IMR-90 (cell line): ENCODE results near the gene AHNAK2. TPM values are rescaled to one million over a fixed set of nuclear protein-coding genes. Genes with fewer than 3 reads are reported as not detected.

Experiments
- ATAC-seq: fragments of 200-7000 bp; cut with Tn5 transposase; 2 replicates; pipeline ENCODE4 v1.9.1; 2020; ENCODE audit warnings: low read depth, mild to moderate bottlenecking, moderate library complexity
- BruUV-seq: library from RNA; stranded (reverse); fragments of 400-500 nt; replicated peaks from 2 replicates; lab custom pipeline; 2021; lab: Mats Ljungman, UMichigan
- CTCF ChIA-PET: fragments of 300-600 bp; formaldehyde crosslinking; extraction: SDS; loops from one replicate; lab custom pipeline; 2021; ENCODE audit warnings: antibody characterized with exemption; lab: Yijun Ruan, JAX
- POLR2A ChIA-PET: fragments of 300-600 bp; sonication (Branson Sonifier 250); formaldehyde crosslinking; loops from one replicate; lab custom pipeline; 2022; ENCODE audit warnings: antibody characterized with exemption; ENCODE audit not compliant: unreplicated experiment; lab: Charles Lee
- DNase-seq: peaks from one replicate; pipeline ENCODE4 v3.0.0; 2013
- H2AFZ ChIP-seq: replicated peaks from 2 replicates; pipeline ENCODE3; 2013; ENCODE audit warnings: low read length, mild to moderate bottlenecking; ENCODE audit not compliant: poor library complexity
- H2AK5ac ChIP-seq: 2 replicates; pipeline ENCODE4 v1.6.1; 2013; ENCODE audit warnings: low read depth, low read length, inconsistent platforms
- H2AK9ac ChIP-seq: replicated peaks from 2 replicates; pipeline ENCODE3; 2013; ENCODE audit warnings: mild to moderate bottlenecking, low read depth, low read length, moderate library complexity; ENCODE audit not compliant: poor library complexity
- H2BK120ac ChIP-seq: 2 replicates; pipeline ENCODE4 v1.6.1; 2013; ENCODE audit warnings: low read depth, low read length, inconsistent platforms
- H2BK15ac ChIP-seq: 3 replicates; pipeline ENCODE4 v1.6.1; 2013; ENCODE audit warnings: low read depth, low read length, inconsistent platforms
- H2BK20ac ChIP-seq: 2 replicates; pipeline ENCODE4 v1.6.1; 2013; ENCODE audit warnings: low read depth, mild to moderate bottlenecking, inconsistent platforms, low read length, moderate library complexity
- H2BK5ac ChIP-seq: 2 replicates; pipeline ENCODE4 v1.6.1; 2013; ENCODE audit warnings: mild to moderate bottlenecking, low read depth, low read length, inconsistent platforms; ENCODE audit not compliant: poor library complexity, severe bottlenecking
- H3K14ac ChIP-seq: replicated peaks from 2 replicates; pipeline ENCODE4 v1.6.1; 2013; ENCODE audit warnings: low read depth, low read length, inconsistent platforms
- H3K18ac ChIP-seq: 2 replicates; pipeline ENCODE4 v1.6.1; 2013; ENCODE audit warnings: low read depth, low read length, control low read depth
- H3K23ac ChIP-seq: 2 replicates; pipeline ENCODE4 v1.6.1; 2013; ENCODE audit warnings: low read depth, low read length, inconsistent platforms
- H3K27ac ChIP-seq: 2 replicates; pipeline ENCODE4 v1.5.1; 2013; ENCODE audit warnings: mild to moderate bottlenecking, control low read depth, low read length; ENCODE audit not compliant: insufficient read depth
- H3K27me3 ChIP-seq: 2 replicates; pipeline ENCODE4 v1.6.1; 2013; ENCODE audit warnings: low read length; ENCODE audit not compliant: control insufficient read depth, insufficient read depth
- H3K36me3 ChIP-seq: 2 replicates; pipeline ENCODE4 v1.6.1; 2013; ENCODE audit warnings: low read length, mixed read lengths; ENCODE audit not compliant: control insufficient read depth, insufficient read depth
- H3K4ac ChIP-seq: 2 replicates; pipeline ENCODE4 v1.6.1; 2013; ENCODE audit warnings: low read depth, low read length, inconsistent platforms
- H3K4me1 ChIP-seq: 2 replicates; pipeline ENCODE4 v1.6.1; 2013; ENCODE audit warnings: low read length, mixed read lengths; ENCODE audit not compliant: control insufficient read depth, insufficient read depth
- H3K4me2 ChIP-seq: 2 replicates; pipeline ENCODE4 v1.6.1; 2013; ENCODE audit warnings: low read depth, mild to moderate bottlenecking, control low read depth, low read length, moderate library complexity
- H3K4me3 ChIP-seq: 2 replicates; pipeline ENCODE4 v1.5.1; 2013; ENCODE audit warnings: low read depth, mild to moderate bottlenecking, control low read depth, low read length, moderate library complexity; ENCODE audit not compliant: insufficient read depth
- H3K56ac ChIP-seq: 2 replicates; pipeline ENCODE4 v1.6.1; 2013; ENCODE audit warnings: low read length, inconsistent platforms; ENCODE audit not compliant: insufficient read depth; ENCODE audit errors: extremely low read depth
- H3K79me1 ChIP-seq, 2 experiments: 2 replicates each; pipeline ENCODE4 v1.6.1; 2013; ENCODE audit warnings: low read length in 2 of 2, inconsistent platforms in 1 of 2, low read depth in 1 of 2
- H3K9ac ChIP-seq: 2 replicates; pipeline ENCODE4 v1.6.1; 2013; ENCODE audit warnings: low read depth, low read length, control low read depth
- H3K9me1 ChIP-seq: 2 replicates; pipeline ENCODE4 v1.6.1; 2013; ENCODE audit warnings: low read length, inconsistent platforms; ENCODE audit not compliant: insufficient read depth
- H3K9me3 ChIP-seq: 2 replicates; pipeline ENCODE4 v1.6.1; 2013; ENCODE audit warnings: low read length; ENCODE audit not compliant: control insufficient read depth, insufficient read depth
- H4K20me1 ChIP-seq: 2 replicates; pipeline ENCODE4 v1.6.1; 2013; ENCODE audit warnings: low read length, inconsistent platforms; ENCODE audit not compliant: insufficient read depth
- H4K5ac ChIP-seq: 2 replicates; pipeline ENCODE4 v1.6.1; 2013; ENCODE audit warnings: mild to moderate bottlenecking, low read depth, low read length, control low read depth
- H4K8ac ChIP-seq, 2 experiments: 2 replicates each; pipeline ENCODE4 v1.6.1; 2013; ENCODE audit warnings: low read depth in 2 of 2, low read length in 2 of 2, control low read depth in 1 of 2, inconsistent platforms in 1 of 2
- H4K91ac ChIP-seq: 2 replicates; pipeline ENCODE4 v1.6.1; 2013; ENCODE audit warnings: low read depth, low read length, inconsistent platforms; ENCODE audit not compliant: insufficient read depth
- CEBPB ChIP-seq: IDR thresholded peaks from 2 replicates; pipeline ENCODE4 v1.6.1; 2012; ENCODE audit warnings: low read depth, low read length, improper control_type of control experiment
- CHD1 ChIP-seq: IDR thresholded peaks from 2 replicates; pipeline ENCODE4 v1.6.1; 2012; ENCODE audit warnings: low read depth, low read length, improper control_type of control experiment
- MAFK ChIP-seq: IDR thresholded peaks from 2 replicates; pipeline ENCODE4 v1.6.1; 2012; ENCODE audit warnings: low read depth, low read length, improper control_type of control experiment
- MAZ ChIP-seq: IDR thresholded peaks from 2 replicates; pipeline ENCODE4 v1.6.1; 2012; ENCODE audit warnings: low read depth, mild to moderate bottlenecking, low read length, improper control_type of control experiment, moderate library complexity, borderline replicate concordance
- MXI1 ChIP-seq: IDR thresholded peaks from 2 replicates; pipeline ENCODE4 v1.6.1; 2012; ENCODE audit warnings: low read depth, mild to moderate bottlenecking, low read length, moderate library complexity, borderline replicate concordance
- RCOR1 ChIP-seq: IDR thresholded peaks from 2 replicates; pipeline ENCODE4 v1.6.1; 2012; ENCODE audit warnings: mild to moderate bottlenecking, low read length, improper control_type of control experiment; ENCODE audit not compliant: insufficient replicate concordance
- RFX5 ChIP-seq: IDR thresholded peaks from 2 replicates; pipeline ENCODE4 v1.8.0; 2012; ENCODE audit warnings: low read depth, mild to moderate bottlenecking, low read length, moderate library complexity
- SMC3 ChIP-seq: fragments of 150-350 bp; IDR thresholded peaks from 2 replicates; pipeline ENCODE4 v1.6.1; 2016; ENCODE audit warnings: low read depth, mild to moderate bottlenecking, antibody characterized with exemption, low read length, moderate library complexity
- WGBS, 2 experiments: methylation state at CpG; one replicate each; pipeline versions ENCODE4 v1.1.5 to v1.1.7; 2013; ENCODE audit warnings: missing lambda C conversion rate in 2 of 2; ENCODE audit not compliant: insufficient read length in 1 of 2; ENCODE audit errors: extremely low coverage in 2 of 2; 5-methylcytosine and 5-hydroxymethylcytosine counted together
- dilution Hi-C: fragments of 300-500 bp; cut with HindIII; formaldehyde crosslinking; loops from one replicate; pipeline ENCODE4 v1.14.3; 2018; ENCODE audit warnings: low sequenced_read_pairs; ENCODE audit not compliant: unreplicated experiment
- in situ Hi-C: fragments of 300-500 bp; cut with MboI; formaldehyde crosslinking; loops from 3 replicates; pipeline ENCODE4 v1.14.3; 2019; ENCODE audit warnings: low sequenced_read_pairs, inconsistent platforms, mixed read lengths
- intact Hi-C: fragments of 100-400 bp; cut with micrococcal nuclease; formaldehyde crosslinking; loops from 2 replicates; pipeline ENCODE4 v1.10.0; 2022
- polyA plus RNA-seq, 3 experiments: library from polyadenylated mRNA; depleted of rRNA; stranded (reverse); fragments of >200 nt; gene quantifications; 2 replicates each; pipeline ENCODE4 v1.2.3, GENCODE V29; 2012; ENCODE audit warnings: low replicate concordance in 1 of 3
- total RNA-seq: library from RNA; depleted of rRNA; stranded (reverse); fragments of >200 nt; gene quantifications from 2 replicates; pipeline ENCODE4 v1.2.3, GENCODE V29; 2012
- TF ChIP-seq, protein P1 (sequence below): fragments of 150-350 bp; IDR thresholded peaks from 2 replicates; pipeline ENCODE4 v1.6.1; 2017; ENCODE audit warnings: mild to moderate bottlenecking, antibody characterized with exemption, low read length, low read depth
- TF ChIP-seq, protein P2 (sequence below): fragments of 150-350 bp; IDR thresholded peaks from 2 replicates; pipeline ENCODE4 v1.6.1; 2016; ENCODE audit warnings: low read depth, mild to moderate bottlenecking, low read length, moderate library complexity, borderline replicate concordance
- TF ChIP-seq, protein P3 (sequence below): conservative IDR thresholded peaks from 2 replicates; pipeline ENCODE4 v1.5.1; 2012; ENCODE audit warnings: mild to moderate bottlenecking, low read depth, low read length, improper control_type of control experiment

The AHNAK2 gene
- total and polyA plus RNA-seq, 2 of the 4 experiments (the other 2 are of a cell fraction) = 2.6 to 7.9 TPM

DNA sequence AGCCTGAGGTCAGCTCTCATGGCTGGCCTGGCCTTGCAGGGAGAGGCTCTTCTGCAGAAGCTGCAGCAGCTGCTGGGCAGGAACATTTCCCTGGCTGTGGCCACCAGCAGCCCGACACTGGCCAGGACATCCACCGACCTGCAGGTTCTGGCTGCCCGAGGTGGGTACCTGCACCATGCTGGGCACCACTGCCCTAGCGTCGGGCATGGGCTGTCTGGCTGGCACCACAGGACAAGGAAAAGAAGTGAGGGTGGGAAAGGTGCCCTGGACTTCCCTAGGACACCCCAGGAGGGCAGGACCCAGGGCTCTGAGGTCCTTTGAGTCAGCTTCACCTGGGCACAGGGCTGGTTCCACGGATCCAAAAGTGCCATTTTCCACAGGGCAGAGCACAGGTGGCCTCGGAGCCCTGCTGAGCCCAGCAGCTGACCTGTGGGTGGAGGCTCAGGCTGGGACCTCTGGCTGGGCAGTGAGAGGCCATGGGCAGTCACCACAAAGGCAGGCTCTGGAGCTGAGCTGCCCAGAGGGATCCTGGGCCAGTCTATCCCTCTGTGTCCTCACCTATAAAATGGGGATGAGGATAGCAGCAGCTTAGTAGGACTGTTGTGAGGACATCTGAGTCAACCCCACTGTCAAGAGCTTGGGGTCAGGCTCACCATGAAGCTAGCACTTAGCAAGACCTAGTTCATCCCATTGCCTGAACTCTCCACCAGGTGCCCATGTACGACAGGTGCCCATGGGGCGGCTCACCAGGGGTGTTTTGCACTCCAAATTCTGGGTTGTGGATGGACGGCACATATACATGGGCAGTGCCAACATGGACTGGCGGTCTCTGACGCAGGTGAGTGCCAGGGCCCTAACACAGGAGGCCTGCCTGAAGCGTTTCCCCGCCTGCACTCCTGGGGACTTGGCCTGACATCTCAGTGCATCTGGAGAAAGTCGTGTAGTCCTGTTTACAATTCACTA lies 48.6 kb downstream of the AHNAK2 start:
- H2AK5ac ChIP-seq = no peak overlapping the region
- POLR2A ChIA-PET = no interaction called here
- H3K27ac ChIP-seq = no peak overlapping the region
- no peak overlapping the region for H3K18ac ChIP-seq
- H3K9me3 ChIP-seq = no peaks in the 10 kb centered on the region
- peaks cover 42% of the 10 kb centered on the region for H3K27me3 ChIP-seq
- H3K79me1 ChIP-seq = no peaks in the 10 kb centered on the region
- no peak overlapping the region for H2BK15ac ChIP-seq
- peaks cover 2% of the 10 kb centered on the region; the same call in 1 of the 2 replicates for H3K4me1 ChIP-seq
- CTCF ChIA-PET = interaction anchor here (0.9 kb wide), 1 partner anchor 34 kb away, joined by 3 read pairs; no protein-coding TSS in a partner anchor
- H4K5ac ChIP-seq = no peak overlapping the region
- no peak for TF ChIP-seq MAZ
- TF ChIP-seq CEBPB = no peak
- TF ChIP-seq SMC3 = no peak
- TF ChIP-seq, protein P1, sequence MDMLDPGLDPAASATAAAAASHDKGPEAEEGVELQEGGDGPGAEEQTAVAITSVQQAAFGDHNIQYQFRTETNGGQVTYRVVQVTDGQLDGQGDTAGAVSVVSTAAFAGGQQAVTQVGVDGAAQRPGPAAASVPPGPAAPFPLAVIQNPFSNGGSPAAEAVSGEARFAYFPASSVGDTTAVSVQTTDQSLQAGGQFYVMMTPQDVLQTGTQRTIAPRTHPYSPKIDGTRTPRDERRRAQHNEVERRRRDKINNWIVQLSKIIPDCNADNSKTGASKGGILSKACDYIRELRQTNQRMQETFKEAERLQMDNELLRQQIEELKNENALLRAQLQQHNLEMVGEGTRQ = no peak
- TF ChIP-seq MAFK = no peak
- TF ChIP-seq RFX5 = no peak
- TF ChIP-seq, protein P2, sequence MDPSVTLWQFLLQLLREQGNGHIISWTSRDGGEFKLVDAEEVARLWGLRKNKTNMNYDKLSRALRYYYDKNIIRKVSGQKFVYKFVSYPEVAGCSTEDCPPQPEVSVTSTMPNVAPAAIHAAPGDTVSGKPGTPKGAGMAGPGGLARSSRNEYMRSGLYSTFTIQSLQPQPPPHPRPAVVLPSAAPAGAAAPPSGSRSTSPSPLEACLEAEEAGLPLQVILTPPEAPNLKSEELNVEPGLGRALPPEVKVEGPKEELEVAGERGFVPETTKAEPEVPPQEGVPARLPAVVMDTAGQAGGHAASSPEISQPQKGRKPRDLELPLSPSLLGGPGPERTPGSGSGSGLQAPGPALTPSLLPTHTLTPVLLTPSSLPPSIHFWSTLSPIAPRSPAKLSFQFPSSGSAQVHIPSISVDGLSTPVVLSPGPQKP = no peak
- TF ChIP-seq RCOR1 = no peak
- no peak for TF ChIP-seq MXI1
- TF ChIP-seq, protein P3, sequence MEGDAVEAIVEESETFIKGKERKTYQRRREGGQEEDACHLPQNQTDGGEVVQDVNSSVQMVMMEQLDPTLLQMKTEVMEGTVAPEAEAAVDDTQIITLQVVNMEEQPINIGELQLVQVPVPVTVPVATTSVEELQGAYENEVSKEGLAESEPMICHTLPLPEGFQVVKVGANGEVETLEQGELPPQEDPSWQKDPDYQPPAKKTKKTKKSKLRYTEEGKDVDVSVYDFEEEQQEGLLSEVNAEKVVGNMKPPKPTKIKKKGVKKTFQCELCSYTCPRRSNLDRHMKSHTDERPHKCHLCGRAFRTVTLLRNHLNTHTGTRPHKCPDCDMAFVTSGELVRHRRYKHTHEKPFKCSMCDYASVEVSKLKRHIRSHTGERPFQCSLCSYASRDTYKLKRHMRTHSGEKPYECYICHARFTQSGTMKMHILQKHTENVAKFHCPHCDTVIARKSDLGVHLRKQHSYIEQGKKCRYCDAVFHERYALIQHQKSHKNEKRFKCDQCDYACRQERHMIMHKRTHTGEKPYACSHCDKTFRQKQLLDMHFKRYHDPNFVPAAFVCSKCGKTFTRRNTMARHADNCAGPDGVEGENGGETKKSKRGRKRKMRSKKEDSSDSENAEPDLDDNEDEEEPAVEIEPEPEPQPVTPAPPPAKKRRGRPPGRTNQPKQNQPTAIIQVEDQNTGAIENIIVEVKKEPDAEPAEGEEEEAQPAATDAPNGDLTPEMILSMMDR = no peak
- TF ChIP-seq CHD1 = no peak
- H3K4me2 ChIP-seq = no peak overlapping the region
- H3K23ac ChIP-seq = no peak overlapping the region
- no TSS peak for BruUV-seq
- DNase-seq = no peak
- H4K8ac ChIP-seq = no peak overlapping the region
- H3K4me3 ChIP-seq = no peak overlapping the region
- no peak overlapping the region for H2BK120ac ChIP-seq
- dilution Hi-C loops = loop anchor here (10.0 kb wide), 1 partner anchor 125 kb away; no protein-coding TSS in a partner anchor
- H3K9ac ChIP-seq = no peak overlapping the region
- no peak overlapping the region for H3K4ac ChIP-seq
- no peaks in the 10 kb centered on the region for H3K9me1 ChIP-seq
- no peaks in the 10 kb centered on the region for H3K36me3 ChIP-seq
- H4K91ac ChIP-seq = no peak overlapping the region
- no peak overlapping the region for H2AK9ac ChIP-seq
- no peaks in the 10 kb centered on the region for H4K20me1 ChIP-seq
- no peak overlapping the region for H2BK20ac ChIP-seq
- H2AFZ ChIP-seq = no peak overlapping the region
- H3K56ac ChIP-seq = no peak overlapping the region
- WGBS, 2 experiments = 84% methylated on average over 7 of the region's 15 CpGs; no CpG with 5 or more reads in 1 of the 2 experiments
- intact Hi-C loops = loop anchor here (5.0 kb wide), 1 partner anchor 43 kb away; no protein-coding TSS in a partner anchor
- ATAC-seq = no peak
- no peak overlapping the region for H2BK5ac ChIP-seq
- in situ Hi-C loops = no loop called here
- no peak overlapping the region for H3K14ac ChIP-seq
